Right renal pelvis (tissue), 4 donors: Measurements from ENCODE around the gene CACNA1A. TPM values are rescaled to one million over a fixed set of nuclear protein-coding genes. Genes with fewer than 3 reads are reported as not detected.
"Not testable (repeated sequence)": the region's sequence is repeated elsewhere in the genome, so short reads cannot be mapped to it uniquely, and the experiment has no call there.

ENCODE experiments used
- DNase-seq, 4 donors: peaks; one replicate each; pipeline ENCODE4 v3.0.0-alpha.2; 2013; ENCODE audit warnings: low read depth in 4 of 4, low spot score in 3 of 4, missing footprints in 1 of 4
- polyA plus RNA-seq, 4 donors: library from polyadenylated mRNA; unstranded; fragments of 120-200 nt; gene quantifications; one replicate each; pipeline ENCODE4 v1.2.1, GENCODE V29; 2013; ENCODE audit not compliant: insufficient read length in 4 of 4

Gene CACNA1A
- polyA plus RNA-seq, 4 donors: 1.7 to 3.0 (median 2.2) TPM

- DNase-seq: no peak
Observed at GRCh38 chr19:13429563-13429962, 76.7 kb downstream of the CACNA1A start.

GRCh38 chr19:13428352-13428751 is 77.9 kb downstream of the CACNA1A start:
- DNase-seq: no peak

- no peak for DNase-seq
Observed at GRCh38 chr19:13427273-13428051, 78.8 kb downstream of the CACNA1A start.

- not testable (repeated sequence) for DNase-seq
Observed at GRCh38 chr19:13425875-13426274, 80.4 kb downstream of the CACNA1A start.

GRCh38 chr19:13425151-13425550 is 81.1 kb downstream of the CACNA1A start:
- DNase-seq: no peak

- DNase-seq: no peak
Observed at GRCh38 chr19:13420780-13421179, 85.5 kb downstream of the CACNA1A start.

GRCh38 chr19:13417054-13417453 is 89.2 kb downstream of the CACNA1A start:
- no peak for DNase-seq

GRCh38 chr19:13411899-13412298 is 94.4 kb downstream of the CACNA1A start:
- DNase-seq: no peak

- no peak for DNase-seq
Observed at GRCh38 chr19:13410946-13411345, 95.3 kb downstream of the CACNA1A start.

- DNase-seq: no peak
Observed at GRCh38 chr19:13408889-13409518, 97.3 kb downstream of the CACNA1A start.

- DNase-seq: no peak
Observed at GRCh38 chr19:13404236-13404635, 102.0 kb downstream of the CACNA1A start.

- DNase-seq: no peak
Observed at GRCh38 chr19:13401388-13401787, 104.9 kb downstream of the CACNA1A start.

GRCh38 chr19:13400296-13400695 is 106.0 kb downstream of the CACNA1A start:
- DNase-seq: no peak

GRCh38 chr19:13399746-13400145 is 106.5 kb downstream of the CACNA1A start:
- DNase-seq: no peak

GRCh38 chr19:13398780-13399726 is 107.2 kb downstream of the CACNA1A start:
- no peak for DNase-seq

- no peak for DNase-seq
Observed at GRCh38 chr19:13398182-13398581, 108.1 kb downstream of the CACNA1A start.

- no peak for DNase-seq
Observed at GRCh38 chr19:13396250-13397080, 109.8 kb downstream of the CACNA1A start.

GRCh38 chr19:13382633-13382938 is 123.7 kb downstream of the CACNA1A start:
- DNase-seq: no peak

GRCh38 chr19:13381827-13382632 is 124.2 kb downstream of the CACNA1A start:
- no peak for DNase-seq

GRCh38 chr19:13376537-13376936 is 129.7 kb downstream of the CACNA1A start:
- DNase-seq: no peak
